ENCODE data around the gene CST3.
"Not testable (repeated sequence)": the region's sequence is repeated elsewhere in the genome, so short reads cannot be mapped to it uniquely, and the experiment has no call there.

CST3 gene

DNA sequence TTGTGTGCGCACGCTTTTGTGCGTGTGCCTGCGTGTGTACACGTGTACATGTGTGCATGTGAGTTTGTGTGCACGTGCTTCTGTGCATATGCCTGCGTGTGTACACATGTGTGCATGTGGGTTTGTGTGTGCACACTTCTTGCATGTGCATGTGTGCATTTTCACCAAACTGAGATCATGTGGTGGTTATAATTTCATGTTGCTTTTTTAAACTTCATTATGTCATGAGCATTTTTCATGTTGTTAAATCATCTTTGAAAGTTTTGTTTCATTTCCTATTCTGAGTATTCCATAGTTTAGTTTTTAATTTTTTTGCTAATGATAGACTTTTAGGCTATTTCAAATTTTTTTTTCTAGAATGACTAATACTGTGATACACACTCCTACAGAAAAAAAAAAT is 6.4 kb upstream of the CST3 start:
- no peak for DNase-seq (ENCODE audit: low read depth in 2 of 2, low spot score in 1 of 2)

DNA sequence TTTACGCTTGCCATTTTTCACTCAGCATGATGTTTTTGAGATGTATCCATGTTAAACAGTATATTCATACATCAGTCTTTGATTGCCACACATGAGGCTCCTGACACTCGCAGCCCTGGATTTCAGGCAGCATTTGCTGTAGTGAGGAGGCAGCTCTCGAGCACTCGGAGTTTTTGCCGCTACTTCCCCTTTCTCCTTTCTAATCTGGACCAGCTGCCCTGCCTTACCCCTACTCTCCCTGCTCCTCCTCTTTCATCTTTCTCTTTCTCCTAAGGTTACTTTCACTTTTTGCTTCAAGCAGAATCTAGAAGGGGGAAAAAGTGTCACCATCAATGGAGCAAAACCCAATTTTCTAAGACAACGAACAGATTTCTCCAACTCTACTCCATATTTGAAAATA is 5.9 kb upstream of the CST3 start:
- DNase-seq (ENCODE audit: low read depth in 2 of 2, low spot score in 1 of 2), result no peak

- no peak for DNase-seq (ENCODE audit: low read depth in 2 of 2, low spot score in 1 of 2)
These were observed 4.4 kb upstream of the CST3 start for GRCh38 chr20:23641936-23642751.

DNA sequence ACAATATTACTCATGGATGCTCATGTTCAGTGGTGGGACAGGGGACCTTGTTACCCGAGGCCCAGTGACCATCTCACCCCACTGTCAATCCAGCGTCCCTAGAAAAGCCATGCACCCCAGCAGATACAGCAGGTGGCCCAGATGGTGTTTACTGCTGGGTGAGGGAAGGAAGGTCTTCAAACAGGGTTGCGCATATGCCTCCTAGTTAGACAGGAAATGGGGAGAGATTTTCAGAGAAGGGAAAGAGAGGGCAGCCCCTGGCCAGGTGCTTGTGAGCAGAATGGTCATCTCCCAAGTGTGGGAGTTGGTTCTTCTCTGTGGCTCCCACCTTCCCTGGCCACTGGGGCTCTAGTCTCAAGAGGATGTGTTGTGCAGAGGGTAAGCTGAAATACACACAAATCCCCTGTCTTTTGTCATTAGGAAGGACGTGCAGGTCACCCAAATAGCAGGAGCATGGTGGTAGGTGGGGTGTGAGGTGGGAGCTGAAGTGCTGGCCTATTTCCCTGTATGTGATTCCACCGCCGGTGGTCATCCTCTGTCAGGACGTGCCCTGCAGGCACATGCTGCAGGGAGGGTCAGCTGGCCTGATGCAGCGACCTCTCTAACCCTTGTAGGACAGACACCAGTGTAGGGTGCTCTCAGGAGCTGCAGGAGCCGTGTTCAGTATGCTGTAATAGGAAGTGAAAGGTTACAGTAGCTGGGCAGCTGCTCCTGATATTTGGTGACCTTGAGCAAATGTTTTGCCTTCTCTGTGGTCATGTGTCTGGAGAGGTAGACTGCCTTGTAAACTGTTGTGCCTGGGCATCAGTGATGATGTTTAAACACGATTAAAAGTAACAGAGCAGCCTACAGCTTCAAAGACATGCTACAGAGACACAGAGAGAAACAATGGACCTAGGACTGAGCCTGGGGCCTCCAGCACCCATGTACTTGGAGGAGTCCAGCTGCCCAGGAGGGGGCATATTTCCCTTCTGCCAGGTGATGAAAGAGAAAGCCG is 3.2 kb upstream of the CST3 start:
- no peak for DNase-seq (ENCODE audit: low read depth in 2 of 2, low spot score in 1 of 2)

DNA sequence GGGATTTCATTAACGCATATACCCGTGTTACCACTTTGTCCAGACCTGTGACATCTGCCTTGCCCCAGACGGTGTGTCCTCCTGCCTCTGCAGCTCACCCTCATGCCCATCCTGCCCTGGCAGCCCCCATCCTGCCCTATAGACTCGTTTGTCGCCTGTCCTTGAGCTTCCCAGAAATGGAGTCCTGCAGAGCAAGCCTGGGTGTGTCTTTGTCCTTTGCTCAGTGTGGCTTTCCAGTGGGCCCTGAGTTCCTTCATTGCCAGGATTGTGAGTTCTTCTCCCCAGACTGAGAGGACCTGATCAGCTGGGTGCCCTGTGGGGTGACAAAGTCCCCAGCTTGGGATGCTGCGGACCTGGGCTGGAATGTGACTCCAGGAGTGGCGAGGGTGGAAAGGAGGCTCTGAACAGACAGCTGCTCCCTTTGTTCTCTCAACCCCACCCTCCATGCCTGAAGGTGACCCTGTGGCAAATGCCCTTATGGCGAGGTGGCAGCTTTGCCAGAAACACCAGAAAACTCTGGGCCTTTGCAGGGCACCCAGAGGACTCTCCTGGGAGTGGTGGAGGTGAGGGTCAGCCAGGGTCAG is 2.4 kb upstream of the CST3 start:
- DNase-seq (ENCODE audit: low read depth in 2 of 2, low spot score in 1 of 2), result no peak

GRCh38 chr20:23639490-23639958 is 1.8 kb upstream of the CST3 start:
- no peak for DNase-seq (ENCODE audit: low read depth in 2 of 2, low spot score in 1 of 2)

- no peak for DNase-seq (ENCODE audit: low read depth in 2 of 2, low spot score in 1 of 2)
These were observed 554 bp upstream of the CST3 start for GRCh38 chr20:23638309-23638708.

GRCh38 chr20:23636908-23637281 is 860 bp downstream of the CST3 start:
- DNase-seq (ENCODE audit: low read depth in 2 of 2, low spot score in 1 of 2), result no peak

GRCh38 chr20:23636182-23636907 is 1.4 kb downstream of the CST3 start:
- no peak for DNase-seq (ENCODE audit: low read depth in 2 of 2, low spot score in 1 of 2)

DNA sequence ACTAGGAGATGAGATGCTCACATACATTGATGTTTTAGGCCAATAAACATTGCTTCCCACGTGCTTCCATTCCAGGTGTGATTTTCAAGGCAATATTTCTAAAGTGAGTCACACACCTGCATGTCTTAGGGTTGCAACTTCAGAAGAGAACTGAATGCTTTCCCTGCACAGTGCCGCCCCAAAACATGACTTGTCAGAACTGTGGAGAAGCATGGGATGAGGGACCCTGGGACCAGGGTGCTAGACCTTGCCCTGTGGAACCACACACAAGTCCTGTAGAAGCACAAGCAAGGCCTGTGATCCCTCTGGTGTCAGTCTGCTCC is 2.0 kb downstream of the CST3 start:
- DNase-seq (ENCODE audit: low read depth in 2 of 2, low spot score in 1 of 2), result not testable (repeated sequence)

DNA sequence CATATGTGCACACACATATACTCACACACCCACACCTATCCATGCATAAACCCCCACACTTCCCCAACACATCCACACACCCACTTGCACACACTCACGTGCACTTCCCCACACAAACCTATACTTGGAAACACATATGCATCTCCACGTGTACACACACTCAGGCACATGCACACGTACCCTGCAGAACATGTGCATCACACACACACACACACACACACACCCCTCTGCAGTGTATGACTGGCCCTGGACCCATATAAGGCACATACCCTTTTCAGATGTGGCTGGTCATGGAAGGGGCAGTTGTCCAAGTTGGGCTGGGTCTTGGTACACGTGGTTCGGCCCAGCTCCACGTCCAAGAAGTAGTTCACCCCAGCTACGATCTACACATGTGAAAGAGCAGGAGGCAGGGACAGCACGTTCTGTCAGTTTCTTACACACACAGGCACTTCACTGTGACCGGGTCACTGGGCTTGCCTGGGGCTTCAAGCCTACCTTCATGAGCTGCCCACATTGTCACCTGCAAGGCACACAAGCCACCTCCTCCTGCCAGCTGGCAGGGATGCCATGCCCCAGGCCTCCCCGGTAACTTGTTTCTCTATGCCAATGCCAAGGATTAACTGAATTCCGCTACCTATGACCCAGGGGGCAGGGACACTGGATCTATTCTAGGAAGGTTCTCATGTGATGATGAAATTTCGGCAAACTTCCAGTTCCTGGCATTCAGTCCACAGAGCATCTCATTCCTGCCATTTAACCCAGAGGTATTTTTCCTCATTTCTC is 2.6 kb downstream of the CST3 start:
- no peak for DNase-seq (ENCODE audit: low read depth in 2 of 2, low spot score in 1 of 2)

GRCh38 chr20:23634044-23634801 is 3.5 kb downstream of the CST3 start:
- DNase-seq (ENCODE audit: low read depth in 2 of 2, low spot score in 1 of 2), result no peak

DNA sequence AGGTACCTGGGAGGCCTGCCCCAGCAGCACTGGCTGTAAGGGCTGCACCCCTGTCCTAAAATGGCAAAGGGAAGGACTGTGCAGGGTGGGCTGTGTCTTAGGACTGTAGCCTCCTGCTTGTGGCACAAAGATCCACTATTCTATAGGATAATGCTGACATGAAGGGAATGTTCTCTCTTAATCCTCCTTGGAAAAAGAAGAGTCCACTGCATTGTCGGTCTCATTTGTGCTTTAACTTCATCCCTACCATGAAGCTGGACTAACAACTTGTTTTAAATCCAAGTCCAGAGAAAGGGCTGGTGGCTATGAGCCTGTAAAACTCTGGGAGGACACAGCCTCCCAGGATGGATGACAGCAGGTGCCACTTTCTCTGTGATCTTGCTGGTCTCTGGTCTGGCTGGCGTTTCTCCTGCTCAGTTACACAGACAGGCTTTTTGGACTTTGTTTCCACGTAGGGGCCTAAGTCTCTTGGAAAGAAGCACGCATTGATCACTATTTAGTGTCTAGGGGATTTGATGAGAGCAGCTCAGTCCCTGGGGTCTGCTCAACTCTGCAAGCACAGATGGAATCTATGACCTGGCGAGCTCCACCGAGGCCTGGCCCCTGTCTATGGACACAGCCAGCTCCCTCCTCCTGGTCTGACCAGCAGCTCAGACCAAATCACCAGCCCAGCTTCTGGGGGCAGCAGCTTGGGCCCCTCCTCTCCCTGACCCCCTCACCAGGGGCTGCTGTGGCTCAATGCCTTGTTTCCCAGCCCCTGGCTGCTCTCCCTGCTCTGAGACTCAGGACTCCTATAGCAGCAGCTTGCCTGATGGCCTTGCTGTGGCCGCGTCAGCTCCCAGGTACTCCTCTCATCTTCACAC is 4.8 kb downstream of the CST3 start:
- no peak for DNase-seq (ENCODE audit: low read depth in 2 of 2, low spot score in 1 of 2)

DNA sequence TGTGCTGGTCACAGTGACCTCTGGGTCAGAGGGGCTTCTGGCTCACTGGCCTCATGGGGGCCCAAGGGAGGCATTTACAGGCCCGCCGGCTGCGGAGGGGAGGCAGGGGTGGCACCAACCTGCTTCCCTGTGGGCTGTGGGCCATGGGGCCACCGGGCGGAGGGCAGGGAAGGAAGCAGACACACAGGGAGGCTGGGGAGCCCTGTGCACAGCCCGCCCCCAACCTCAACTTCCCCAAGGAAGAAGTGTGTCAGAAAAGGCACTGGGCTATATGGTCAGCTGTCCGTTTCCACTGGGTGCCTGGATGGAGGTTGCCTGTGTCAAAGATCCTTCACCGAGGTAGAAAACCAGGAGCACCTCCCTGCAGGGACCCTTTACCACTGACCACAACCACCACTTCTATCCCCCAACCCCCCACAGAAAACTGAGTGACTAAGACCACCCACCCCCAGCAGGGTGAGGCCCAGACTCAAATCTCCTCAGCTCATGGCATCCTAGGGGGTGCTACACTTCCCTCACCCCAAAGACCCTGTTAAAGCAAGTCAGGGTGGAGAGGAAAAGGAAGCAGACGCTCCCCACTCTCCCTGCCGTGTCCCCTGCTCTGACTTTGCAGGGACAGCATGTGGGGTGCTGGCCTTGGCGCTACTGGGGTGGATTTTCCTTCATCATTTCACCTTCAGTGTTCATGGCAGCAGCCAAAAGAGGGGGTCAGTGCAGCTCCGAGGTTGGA is 5.6 kb downstream of the CST3 start:
- no peak for DNase-seq (ENCODE audit: low read depth in 2 of 2, low spot score in 1 of 2)

DNA sequence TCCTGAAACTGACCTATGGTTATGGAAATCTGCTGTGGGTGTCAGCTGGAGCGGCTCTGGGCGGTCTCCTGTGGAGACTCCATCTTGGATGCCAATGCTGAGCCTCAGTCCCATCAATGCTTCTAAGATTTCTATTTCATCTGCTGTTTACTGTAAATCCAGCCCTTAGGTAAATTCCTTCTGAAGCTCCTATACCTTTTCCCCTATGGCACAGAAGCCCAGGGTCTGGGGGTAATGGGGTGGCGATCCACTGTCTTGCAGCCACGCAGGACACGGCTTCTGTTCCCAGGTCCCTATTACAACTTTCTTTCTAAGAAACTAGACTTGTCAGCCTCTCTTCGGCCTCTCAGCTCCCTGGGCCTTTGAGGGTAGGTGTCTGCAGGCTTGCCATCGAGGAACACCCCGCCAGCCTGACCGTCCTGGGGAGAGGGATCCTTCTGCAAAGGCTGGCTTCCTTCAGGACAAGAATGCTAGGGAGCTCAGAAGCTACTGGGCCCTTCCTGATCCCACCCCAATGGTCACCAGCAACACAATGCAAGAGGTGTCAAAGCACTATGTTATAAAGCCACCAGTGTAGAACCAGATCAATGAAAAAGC is 6.4 kb downstream of the CST3 start:
- no peak for DNase-seq (ENCODE audit: low read depth in 2 of 2, low spot score in 1 of 2)

DNA sequence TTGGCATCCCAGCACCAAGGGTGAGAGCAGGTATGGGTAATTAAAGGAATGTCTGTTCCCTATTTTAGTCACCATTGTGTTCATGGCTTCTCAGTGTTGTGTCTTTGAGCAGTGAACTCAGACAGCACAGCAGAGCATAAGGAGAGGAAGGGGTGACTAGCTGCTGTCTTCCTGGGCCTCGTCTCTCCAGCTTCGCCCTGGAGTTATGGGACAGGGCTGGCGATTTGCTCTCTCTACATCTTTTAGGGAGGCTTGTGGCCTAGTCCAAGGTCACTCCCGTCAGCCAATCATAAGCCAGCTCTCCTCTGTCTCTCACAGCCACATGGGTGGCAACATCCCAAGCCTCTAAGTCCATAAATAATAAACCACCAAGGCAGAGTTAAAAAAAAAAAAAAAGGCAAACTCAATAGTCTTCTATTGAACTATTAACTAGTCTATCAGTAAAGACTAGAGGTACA is 7.3 kb downstream of the CST3 start:
- no peak for DNase-seq (ENCODE audit: low read depth in 2 of 2, low spot score in 1 of 2)

- DNase-seq (ENCODE audit: low read depth in 2 of 2, low spot score in 1 of 2), result no peak
These were observed 8.0 kb downstream of the CST3 start for GRCh38 chr20:23629542-23630391.

Data from stimulated activated CD8-positive, alpha-beta memory T cell treated with anti-CD3 and anti-CD28 coated beads, Interleukin-4, amount 100 ng/mL, for 4 hours (primary cell).